HG02973 (cell line): ENCODE results near the gene UBE2D2.
"Not testable (repeated sequence)": the region's sequence is repeated elsewhere in the genome, so short reads cannot be mapped to it uniquely, and the experiment has no call there.

Experiments
- ATAC-seq: cut with Tn5 transposase; IDR thresholded peaks from one replicate; pipeline ENCODE4 v1.9.1; 2021; ENCODE audit warnings: moderate library complexity; ENCODE audit not compliant: unreplicated experiment

The UBE2D2 gene

DNA sequence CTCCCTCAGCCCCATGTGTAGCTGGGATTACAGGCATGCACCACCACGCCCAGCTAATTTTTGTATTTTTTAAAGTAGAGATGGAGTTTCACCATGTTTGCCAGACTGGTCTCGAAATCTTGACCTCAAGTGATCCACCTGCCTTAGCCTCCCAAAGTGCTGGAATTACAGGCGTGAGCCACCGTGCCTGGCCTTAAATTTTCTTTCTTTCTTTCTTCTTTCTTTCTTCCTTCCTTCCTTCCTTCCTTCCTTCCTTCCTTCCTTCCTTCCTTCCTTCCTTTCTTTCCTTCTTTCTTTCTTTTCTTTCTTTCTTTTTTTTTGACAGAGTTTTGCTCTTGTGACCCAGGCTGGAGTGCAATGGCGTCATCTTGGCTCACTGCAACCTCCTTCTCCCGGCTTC is 14.5 kb upstream of the UBE2D2 start:
- ATAC-seq, result not testable (repeated sequence)

GRCh38 chr5:139549162-139549894 is 11.8 kb upstream of the UBE2D2 start:
- ATAC-seq, result no peak

- ATAC-seq, result not testable (repeated sequence)
Observed at GRCh38 chr5:139550051-139550872, 10.9 kb upstream of the UBE2D2 start.

DNA sequence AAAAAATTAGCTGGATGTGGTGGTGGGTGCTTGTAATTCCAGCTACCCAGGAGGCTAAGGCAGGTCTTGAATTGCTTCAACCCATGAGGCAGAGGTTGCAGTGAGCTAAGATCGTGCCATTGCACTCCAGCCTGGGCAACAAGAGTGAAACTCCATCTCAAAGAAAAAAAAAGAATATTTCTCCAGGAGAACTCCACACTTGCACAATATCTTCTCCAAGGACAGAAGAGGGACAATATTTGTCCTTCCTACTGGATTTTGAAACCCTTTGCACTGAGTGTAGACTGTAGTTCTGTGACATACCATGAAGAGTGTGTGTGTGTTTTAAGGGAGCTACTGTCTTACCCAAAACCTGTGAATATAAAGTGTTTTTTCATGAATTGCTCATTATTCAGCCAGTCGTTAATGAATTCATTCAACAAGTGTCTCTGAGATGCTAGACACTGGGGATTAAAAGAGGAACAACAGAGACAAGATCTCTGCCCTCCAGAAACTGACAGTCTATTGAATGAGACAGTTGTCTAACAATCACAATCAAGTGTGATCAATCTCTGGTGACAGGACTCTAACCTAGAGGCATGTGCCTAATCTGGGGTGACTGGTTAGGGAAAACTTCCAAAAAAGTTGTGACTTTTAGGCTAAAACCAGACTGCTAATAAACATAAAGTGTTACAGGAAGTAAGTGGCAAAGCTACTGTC is 9.8 kb upstream of the UBE2D2 start:
- ATAC-seq, result no peak

DNA sequence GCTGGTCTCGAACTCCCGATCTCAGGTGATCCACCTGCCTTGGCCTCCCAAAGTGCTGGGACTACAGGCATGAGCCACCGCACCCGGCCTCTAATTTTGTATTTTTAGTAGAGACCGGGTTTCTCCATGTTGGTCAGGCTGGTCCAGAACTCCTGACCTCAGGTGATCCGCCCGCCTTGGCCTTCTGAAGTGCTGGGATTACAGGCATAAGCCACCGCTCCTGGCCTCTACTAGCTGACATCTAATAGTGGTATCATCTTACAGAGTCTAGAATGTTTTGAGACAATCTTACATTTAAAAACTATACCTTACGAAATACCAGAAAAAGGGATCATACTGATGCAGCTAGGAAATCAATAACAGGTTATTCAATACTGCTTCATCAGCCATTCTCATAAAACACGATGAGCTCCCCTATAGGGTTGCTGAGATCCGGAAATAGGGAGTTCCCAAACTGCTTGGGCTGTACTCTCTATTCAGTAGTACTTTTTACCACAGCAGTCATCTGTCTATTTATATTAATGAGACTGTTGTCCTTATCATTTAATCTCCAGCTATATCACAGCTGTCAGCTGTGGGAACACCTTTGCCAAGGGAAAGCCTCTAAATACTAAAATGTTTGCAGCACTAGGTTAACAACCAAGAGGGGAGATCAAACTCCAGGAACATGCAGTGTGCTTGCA is 8.1 kb upstream of the UBE2D2 start:
- ATAC-seq, result no peak

DNA sequence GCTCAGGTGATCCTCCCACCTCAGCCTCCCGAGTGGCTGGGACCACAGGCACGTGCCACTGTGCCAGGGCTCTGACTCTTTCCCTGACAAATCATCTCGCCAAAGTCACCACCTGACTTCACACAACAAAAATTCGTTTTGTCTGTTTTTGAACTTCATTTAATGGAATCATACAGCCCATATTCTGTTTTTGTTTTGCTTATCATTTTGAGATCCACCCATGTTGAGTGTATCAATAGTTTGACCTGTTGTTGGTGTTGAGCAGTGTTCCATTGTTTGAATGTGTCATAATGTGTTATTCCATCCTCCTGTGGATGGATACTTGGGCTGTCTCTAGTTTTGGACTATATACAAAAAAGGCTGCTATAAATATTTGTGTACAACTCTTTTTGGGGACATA is 6.9 kb upstream of the UBE2D2 start:
- ATAC-seq, result no peak

DNA sequence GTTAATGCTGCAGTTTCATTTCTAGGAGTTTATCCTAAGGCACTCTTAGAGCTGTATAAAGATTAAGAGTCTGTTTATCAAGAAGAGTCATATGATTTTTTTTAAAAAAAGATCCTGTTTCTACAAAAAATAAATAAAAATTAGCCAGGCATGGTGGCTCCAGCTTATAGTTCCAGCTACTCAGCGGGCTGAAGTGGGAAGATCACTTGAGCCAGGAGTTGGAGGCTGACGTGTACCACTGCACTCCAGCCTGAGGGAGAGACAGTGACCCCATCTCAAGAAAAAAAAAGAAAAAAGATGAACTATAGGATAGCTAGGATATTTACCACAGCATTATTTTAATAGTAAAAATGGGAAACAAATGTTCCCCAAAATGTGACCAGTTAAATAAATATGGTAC is 3.3 kb upstream of the UBE2D2 start:
- ATAC-seq, result no peak

DNA sequence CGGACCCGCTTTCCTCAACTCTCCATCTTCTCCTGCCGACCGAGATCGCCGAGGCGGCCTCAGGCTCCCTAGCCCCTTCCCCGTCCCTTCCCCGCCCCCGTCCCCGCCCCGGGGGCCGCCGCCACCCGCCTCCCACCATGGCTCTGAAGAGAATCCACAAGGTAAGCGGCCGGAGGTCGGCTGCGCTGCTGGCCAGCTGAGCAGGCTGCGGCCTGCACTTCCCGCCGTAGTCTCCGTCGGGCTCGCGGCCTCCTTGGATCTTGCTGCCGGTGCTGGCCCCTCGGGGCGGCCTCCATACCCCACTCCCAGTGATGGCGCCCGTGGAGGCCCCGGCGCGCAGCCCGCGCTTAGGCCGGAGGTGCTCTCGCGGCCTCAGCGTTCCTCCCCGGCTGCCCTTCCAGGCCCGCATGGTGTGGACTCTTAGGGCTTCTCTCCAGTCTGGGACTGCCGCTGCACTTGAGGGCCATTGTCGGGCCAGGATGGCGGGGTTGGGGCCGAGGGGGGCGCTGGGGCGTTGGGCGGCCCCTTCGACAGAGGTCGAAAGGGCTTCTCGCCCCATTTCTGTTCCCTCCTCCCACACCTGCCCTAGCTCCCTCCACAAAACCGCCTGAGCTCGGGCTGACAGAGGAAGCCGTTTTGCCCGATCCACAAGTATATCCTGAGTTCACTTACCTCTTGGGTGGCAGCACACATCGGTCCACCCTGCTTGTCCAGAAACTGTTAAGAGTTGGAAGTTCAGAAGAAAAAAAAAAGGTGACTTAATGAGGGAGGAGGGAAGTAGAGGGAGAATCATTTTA is 714 bp downstream of the UBE2D2 start:
- ATAC-seq, result peak; percentile 22

- no peak for ATAC-seq
Observed at GRCh38 chr5:139562847-139563246, 1.7 kb downstream of the UBE2D2 start.

DNA sequence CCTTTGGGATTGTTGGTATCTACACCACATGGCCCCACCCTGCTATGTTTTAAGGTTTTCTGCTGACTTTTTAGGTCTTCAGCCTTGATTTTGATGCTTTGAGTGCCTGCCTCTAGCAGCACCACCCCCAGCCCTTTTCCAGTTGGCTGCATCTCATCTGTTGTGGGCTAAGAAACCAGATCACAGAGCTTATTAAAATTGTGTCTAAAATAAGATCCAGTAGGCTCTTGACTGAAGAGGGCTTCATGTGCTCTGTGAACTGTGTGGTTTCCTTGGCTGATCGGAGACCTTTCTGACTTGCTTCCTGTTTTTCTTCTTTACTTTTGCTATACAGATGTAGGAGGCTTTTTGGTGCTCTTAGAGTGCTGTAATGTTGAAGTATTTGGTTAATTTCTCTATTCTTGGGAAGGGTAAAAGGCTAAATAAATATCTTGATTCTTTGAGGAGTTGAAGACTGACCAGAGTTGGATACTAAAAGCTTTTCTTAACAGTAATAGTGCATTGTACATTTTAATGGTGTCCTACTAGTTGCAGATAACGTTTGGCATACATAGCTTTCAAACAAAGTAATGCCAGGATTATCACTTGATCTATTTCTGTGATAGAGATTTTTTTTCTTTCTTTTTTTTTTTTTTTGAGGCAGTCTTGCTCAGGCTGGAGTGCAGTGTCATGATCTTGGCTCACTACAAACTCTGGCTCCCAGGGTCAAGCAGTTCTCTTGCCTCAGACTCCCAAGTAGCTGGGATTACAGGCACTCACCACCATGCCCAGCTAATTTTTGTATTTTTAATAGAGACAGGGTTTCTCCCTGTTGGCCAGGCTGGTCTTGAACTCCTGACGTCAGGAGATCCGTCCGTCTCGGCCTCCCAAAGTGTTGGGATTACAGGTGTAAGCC is 4.5 kb downstream of the UBE2D2 start:
- ATAC-seq, result peak; percentile 29

DNA sequence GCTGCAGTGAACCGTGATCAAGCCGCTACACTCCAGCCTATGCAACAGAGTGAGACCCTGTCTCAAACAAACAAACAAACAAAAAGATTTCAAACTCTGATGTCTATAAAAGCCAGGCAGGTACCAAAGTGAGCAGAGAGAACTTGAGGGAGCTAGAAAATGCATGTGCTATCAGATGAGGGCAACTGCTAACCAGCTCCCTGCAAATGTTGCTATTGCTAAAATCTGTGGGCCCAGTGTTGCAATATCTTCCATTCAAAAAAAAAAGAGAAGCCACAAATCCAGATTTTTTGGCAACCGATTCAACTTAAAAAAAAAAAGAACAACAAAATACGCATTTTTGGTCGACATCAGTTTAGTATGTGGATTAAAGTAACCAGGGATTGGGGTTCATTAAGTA is 5.5 kb downstream of the UBE2D2 start:
- no peak for ATAC-seq

GRCh38 chr5:139569270-139569955 is 8.3 kb downstream of the UBE2D2 start:
- ATAC-seq, result no peak

DNA sequence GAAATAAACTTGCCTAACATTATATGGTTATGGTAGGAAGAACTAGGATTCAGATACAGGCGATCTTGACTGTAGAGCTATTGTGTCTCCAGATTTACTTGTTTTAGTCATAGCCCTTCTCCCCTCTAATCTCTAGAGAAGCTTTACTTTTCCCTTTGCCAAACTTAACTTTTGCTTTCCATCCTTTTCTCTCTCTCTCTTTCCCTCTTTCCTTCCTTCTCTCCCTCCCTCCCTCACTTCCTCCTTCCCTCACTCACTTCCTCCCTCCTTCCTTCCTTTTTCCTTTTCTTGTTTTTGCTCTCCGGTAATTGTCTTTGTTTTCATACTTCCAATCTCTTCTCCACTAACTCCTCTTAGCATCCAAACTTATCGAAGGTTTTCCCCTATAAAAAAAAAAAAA is 10.4 kb downstream of the UBE2D2 start:
- no peak for ATAC-seq

- ATAC-seq, result no peak
Observed at GRCh38 chr5:139571966-139572365, 10.8 kb downstream of the UBE2D2 start.

DNA sequence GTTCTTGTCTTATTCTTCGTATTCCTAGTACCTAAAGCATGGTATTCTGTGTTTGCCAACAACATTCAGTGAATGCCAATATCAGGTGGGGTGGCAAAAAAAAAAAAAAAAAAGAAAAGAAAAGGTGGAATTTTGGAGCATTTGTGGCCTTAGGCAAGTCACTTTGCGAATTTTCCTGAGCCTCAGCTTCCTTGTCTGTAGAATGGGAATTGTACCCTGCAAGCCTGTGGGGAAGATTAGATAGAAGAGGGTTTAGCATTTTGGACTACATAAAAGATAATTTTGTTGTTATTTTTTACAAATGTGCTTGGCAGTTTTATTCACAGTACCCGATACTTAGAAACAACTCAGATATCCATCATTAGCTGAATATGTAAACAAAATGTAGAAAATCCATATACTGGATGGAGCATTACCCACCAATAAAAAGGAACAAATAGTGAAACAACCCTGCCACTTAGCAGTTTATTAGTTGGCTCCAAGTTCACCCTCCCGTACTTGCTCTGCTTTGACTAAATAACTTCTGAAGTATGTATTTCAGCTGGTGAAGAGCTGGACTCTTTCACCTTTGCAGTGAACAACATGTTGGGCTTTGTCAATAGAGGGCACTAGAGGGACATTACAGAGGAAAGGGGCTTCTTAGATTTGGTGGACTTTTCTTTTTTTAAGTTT is 13.6 kb downstream of the UBE2D2 start:
- ATAC-seq, result no peak

GRCh38 chr5:139575313-139575646 is 14.1 kb downstream of the UBE2D2 start:
- ATAC-seq, result no peak

DNA sequence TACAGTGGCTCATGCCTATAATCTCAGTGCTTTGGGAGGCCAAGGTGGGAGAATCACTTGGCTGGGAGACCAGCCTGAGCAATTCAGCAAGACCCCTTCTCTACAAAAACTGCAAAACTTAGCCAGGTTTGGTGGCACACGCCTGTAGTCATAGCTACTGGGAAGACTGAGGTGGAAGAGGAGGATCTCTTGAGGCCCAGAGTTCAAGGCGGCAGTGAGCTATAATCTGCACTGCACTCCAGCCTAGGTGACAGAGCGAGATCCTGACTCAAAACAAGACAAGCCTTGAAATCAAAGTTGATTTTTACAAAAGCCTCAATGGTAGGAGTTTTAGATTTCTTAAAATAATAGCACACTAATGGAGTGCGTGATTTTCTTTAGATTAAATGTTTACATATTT is 14.6 kb downstream of the UBE2D2 start:
- ATAC-seq, result no peak

DNA sequence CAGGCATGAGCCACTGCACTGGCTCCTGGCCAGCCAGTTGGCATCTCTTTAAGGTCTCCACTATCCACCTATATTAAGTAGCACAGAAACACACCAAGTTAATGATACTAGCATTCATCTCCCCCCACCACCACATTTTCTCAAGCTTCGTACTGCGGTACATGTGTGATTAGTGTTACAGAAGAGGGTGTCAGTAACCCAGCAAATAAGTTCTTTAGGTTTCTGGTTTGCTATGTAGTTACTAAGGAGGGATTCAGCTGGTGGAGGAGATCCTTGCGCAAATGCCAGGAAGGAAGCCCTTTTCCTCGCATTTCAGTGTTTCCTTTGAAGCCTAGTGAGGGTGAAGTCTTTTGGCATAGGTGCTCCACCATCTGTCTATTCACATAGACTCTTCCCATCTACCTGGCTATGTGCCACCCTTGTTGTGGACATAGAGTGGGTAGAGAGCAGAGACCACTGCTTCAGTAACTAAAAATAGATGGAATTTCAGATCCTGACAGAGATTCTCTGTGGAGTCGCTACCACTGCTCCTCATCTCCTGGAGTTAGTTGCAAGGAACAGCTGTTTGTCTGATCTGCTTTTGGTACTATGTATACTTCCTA is 16.7 kb downstream of the UBE2D2 start:
- ATAC-seq, result no peak
